ENCODE results near the gene MIEF1.

Gene MIEF1

DNA sequence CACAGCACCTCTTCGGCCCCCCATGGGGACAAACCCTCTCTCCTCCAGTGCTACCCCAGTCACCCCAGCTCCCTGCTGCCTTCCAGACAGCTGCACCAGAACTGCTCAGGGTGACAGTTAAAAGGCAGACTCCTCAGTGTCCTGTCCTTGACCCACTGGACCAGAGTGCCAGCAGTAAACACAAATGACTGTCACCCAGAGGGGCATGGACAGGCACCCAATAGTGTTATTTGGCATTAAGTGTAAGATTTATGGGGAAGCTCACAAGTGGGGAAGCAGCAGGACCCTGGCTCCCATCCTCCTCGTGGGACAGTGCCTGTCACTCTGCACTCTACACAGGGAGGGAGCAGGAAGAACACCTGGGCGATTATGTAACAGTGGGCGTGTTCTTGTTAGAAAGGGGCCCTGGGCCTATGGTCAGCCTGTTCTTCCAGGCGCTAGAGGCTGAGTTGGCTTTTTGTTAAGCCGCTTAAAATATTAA lies 25.4 kb downstream of the MIEF1 start:
- no peak for DNase-seq (ENCODE audit: low read depth, low spot score)
- H3K27ac ChIP-seq = peak overlapping the region; percentile 50

GRCh38 chr22:39528080-39528661 lies 26.1 kb downstream of the MIEF1 start:
- no peak for DNase-seq (ENCODE audit: low read depth, low spot score)
- H3K27ac ChIP-seq = peak overlapping the region; percentile 50

DNA sequence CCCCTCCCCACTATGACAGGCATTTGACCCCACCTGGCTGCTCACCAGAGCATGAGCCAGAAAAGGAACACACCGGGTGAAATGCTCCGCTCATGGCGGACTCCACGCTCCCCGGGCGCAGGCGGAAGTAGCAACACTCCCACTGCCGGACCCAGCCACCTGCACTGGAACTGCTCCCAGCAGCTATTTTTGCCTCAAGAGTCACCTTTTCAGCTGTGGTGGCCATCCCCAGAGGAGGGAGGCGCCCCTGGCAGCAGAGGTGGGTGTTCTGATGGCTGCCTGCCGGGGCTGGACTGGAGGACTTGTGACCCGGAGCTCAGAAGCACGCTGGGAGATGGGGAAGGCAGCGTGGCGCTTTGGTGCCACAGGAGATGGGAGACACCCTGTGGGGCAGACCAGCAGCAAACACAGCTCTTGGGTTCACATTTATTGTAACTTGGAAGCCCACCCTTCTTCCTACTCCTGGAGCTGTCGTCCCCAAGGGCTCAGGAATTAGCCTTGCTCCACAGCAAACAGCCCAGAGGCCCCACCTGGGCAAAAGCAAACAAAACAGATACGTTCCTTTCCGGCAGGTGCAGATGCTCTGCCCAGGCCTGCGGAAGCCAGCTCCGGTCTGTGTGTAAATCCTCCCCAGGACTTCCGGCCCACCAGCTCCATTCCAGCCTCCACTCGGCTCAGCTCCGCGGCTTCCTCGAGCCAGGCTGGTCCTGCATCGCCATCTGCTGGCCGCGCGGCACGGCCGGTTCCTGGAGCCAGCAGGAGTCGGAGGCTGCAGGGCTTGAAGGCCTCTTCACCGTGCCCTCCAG lies 26.8 kb downstream of the MIEF1 start:
- peak overlapping the region; percentile 50 for H3K27ac ChIP-seq

DNA sequence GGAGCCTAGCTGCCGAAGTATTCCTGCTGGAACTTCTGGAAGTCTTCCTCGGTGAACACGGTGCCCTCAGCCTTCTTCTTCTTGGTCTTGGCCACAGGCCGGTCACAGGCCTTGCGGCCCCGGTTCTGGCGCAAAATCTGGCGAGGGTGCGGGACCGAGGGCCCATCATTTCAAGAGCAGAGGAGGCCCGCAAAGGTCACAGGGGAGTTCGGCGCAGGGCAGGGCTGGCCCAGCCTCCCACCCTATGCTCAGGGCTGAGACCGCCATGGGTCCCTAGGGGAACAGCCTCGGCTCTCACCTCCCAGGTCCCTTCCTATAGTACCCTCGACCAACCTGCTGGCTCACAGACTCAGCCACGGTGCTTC lies 27.4 kb downstream of the MIEF1 start:
- no peak for DNase-seq (ENCODE audit: low read depth, low spot score)
- no peak overlapping the region for H3K27ac ChIP-seq

More for the DNA sequence above, 26.8 kb downstream of the MIEF1 start:
- DNase-seq (ENCODE audit: low read depth, low spot score) = peak; percentile 82

DNA sequence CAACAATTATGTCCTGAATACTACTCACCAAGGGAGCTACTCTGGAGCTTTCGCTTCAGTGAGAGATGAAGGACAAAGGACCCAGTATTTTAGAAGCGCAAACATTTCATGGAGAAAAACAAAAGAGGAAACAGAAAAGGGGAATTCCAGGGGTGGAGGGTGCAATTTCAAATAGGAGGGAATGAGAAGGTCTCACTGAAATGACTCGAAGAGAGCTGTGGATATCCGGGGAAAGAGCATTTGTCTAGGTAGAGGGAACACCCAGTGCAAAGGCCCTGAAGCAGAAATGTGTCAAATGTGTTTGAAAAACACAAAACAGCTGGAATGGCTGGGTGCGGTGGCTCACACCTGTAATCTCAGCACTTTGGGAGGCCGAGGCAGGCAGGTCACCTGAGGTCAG lies 28.0 kb downstream of the MIEF1 start:
- no peak overlapping the region for H3K27ac ChIP-seq
- no peak for DNase-seq (ENCODE audit: low read depth, low spot score)

- no peak overlapping the region for H3K27ac ChIP-seq
- DNase-seq (ENCODE audit: low read depth, low spot score) = no peak
Observed at GRCh38 chr22:39530692-39531331, 28.7 kb downstream of the MIEF1 start.

DNA sequence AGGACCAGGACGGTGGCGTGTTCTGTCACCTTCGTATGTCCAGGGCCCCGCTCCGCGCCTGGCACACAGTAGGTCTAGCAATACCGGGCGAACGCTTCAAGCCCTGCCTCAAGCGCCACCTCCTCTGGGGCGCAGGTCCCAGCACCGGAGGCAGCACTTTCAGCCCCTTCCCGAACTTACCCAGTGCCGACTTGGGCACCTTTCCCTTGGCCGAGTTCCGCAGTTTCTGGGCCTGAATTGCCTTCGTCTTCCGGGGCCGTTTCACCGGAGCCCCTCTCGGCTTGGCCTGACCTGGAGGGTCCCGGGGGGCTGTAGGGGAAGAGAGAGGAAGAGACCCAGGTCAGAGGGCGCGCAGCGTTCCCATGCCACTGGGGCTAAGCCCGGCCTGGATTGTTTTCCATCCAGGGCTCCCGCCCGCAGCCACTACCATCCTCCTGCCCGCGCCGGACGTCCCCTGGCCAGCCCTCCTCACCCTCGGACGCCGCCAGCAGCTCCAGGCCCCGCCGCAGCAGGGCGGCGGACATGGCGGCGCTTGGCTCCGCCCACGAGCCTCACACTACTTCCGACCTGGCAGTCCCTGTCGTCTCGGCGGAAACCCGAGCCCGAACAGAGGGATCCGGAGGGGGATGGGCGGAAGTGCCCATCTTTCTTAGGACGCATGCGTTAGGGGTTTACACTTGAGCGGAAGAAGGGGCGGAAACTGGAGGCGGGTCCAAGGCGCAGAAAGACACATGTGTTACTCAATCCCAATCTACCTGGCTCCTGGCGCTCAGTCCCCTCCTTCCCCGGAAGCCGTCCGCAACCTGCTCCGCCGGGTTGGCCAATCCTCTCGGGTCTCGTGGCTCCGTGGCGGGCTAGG lies 30.4 kb downstream of the MIEF1 start, which contains the start of gene RPS19BP1:
RPS19BP1 (minus strand) TSS at position 534 of the 859 bp plus-strand sequence; CDS start at position 524, 10 bp downstream.
- H3K27ac ChIP-seq = peak within 1 kb of the TSS; percentile 68
- DNase-seq (ENCODE audit: low read depth, low spot score) = peak; percentile 98

GRCh38 chr22:39534092-39534506 lies 32.0 kb downstream of the MIEF1 start:
- DNase-seq (ENCODE audit: low read depth, low spot score) = no peak
- no peak overlapping the region for H3K27ac ChIP-seq

DNA sequence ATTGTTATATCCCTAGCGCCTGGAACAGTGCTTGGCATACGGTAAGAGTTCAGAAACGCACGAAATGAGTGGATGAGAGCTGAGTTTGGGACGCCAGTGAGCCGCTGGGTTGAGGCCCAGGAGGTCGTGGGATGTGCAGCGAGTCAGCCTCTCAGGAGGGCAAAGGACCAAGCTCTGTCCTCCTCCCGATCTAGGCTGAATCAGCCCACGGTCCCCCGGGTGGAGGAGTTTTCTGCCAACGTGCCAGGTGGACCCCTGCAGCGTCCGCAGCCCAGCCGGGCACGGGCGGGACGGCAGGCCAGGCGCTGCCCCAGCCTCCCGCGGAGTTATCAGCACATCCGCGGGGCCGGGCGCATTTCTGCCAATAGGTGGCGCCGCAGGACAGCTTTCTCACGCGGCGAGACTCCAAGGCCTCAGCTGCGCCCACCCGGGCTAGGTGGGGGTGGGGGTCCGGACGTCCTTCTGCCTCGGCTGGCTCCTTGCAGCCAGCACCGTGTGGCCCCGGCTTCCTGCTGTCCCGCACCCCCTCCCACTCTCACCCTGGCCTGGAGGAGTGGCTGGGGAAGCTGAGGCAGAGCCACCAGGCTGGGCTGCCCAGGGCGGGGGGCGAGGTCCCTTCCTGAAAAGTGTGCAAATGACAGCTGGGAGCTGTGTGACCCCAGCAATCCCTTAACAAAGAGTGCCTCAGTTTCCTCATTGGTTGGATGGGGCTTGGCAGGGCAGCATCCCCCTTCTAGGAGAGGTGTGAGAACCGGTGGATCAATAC lies 32.7 kb downstream of the MIEF1 start:
- H3K27ac ChIP-seq = no peak overlapping the region

DNA sequence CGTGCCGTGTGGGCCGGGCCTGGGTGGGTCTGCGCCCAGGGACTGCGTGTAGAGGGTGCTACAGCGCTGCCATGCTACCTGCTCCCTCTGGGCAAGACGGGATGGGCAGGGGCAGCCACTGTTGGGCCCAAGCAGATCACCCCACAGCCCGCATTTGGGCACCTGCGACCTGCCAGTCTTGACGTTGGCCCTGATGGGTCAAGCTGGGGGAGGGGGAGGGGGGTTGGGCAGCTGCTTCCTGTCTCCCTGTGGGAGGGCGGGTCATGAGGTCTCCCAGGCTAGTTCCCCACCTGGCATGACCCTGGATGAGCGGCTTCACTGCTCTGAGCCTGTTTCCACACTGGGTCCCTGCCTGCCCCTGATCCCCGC lies 33.3 kb downstream of the MIEF1 start:
- DNase-seq (ENCODE audit: low read depth, low spot score) = no peak
- no peak overlapping the region for H3K27ac ChIP-seq

More for the DNA sequence above, 32.7 kb downstream of the MIEF1 start:
- no peak for DNase-seq (ENCODE audit: low read depth, low spot score)

- H3K27ac ChIP-seq = no peak overlapping the region
- no peak for DNase-seq (ENCODE audit: low read depth, low spot score)
Observed at GRCh38 chr22:39535831-39536449, 33.9 kb downstream of the MIEF1 start.

GRCh38 chr22:39536711-39537110 lies 34.6 kb downstream of the MIEF1 start:
- H3K27ac ChIP-seq = no peak overlapping the region
- DNase-seq (ENCODE audit: low read depth, low spot score) = no peak

- H3K27ac ChIP-seq = no peak overlapping the region
- DNase-seq (ENCODE audit: low read depth, low spot score) = no peak
Observed at GRCh38 chr22:39537975-39538374, 35.9 kb downstream of the MIEF1 start.

- no peak for DNase-seq (ENCODE audit: low read depth, low spot score)
Observed at GRCh38 chr22:39543095-39543494, 41.0 kb downstream of the MIEF1 start.

GRCh38 chr22:39545386-39546365 lies 43.6 kb downstream of the MIEF1 start:
- H3K27ac ChIP-seq = no peak overlapping the region
- no peak for DNase-seq (ENCODE audit: low read depth, low spot score)

More at GRCh38 chr22:39543095-39543494, 41.0 kb downstream of the MIEF1 start:
- H3K27ac ChIP-seq = no peak overlapping the region

- no peak overlapping the region for H3K27ac ChIP-seq
- no peak for DNase-seq (ENCODE audit: low read depth, low spot score)
Observed at GRCh38 chr22:39546889-39547586, 44.9 kb downstream of the MIEF1 start.

GRCh38 chr22:39547587-39547947 lies 45.5 kb downstream of the MIEF1 start:
- no peak overlapping the region for H3K27ac ChIP-seq
- DNase-seq (ENCODE audit: low read depth, low spot score) = no peak

All from epithelial cell of prostate (primary cell).